NCI-H1436 treated with DMSO at 0.1 percent for 48 hours (cell line): Measurements from ENCODE around the gene SPATC1L.

Experiments used
- DNase-seq: peaks from one replicate; lab custom pipeline; 2025; lab: John Stamatoyannopoulos, UW

The SPATC1L gene

GRCh38 chr21:46161633-46162592, 22.3 kb downstream of the SPATC1L start:
- no peak for DNase-seq

GRCh38 chr21:46160907-46161632, 23.2 kb downstream of the SPATC1L start:
- no peak for DNase-seq

GRCh38 chr21:46160657-46160906, 23.7 kb downstream of the SPATC1L start:
- no peak for DNase-seq

GRCh38 chr21:46159841-46160656, 24.2 kb downstream of the SPATC1L start:
- DNase-seq = no peak

DNA sequence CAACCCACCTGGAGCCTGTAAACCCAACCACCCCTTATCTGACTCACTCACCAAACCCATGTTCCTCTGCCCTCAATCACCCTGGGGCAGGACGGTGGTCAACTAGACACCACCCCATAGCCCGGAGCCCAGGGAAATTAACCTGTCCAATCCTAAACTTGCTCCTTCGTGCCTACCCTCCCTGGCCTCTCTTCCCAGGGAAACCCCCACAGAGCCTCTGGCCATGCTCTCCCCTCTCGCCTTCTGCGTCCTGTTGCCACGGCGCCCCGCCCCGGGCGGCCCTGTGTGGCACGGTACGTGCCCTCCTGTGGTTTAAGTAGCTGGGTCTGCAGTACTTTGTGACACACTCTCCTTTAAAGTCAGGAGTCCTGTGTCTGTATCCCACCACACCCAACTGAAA, 24.9 kb downstream of the SPATC1L start:
- DNase-seq = no peak

GRCh38 chr21:46158666-46159300, 25.5 kb downstream of the SPATC1L start:
- DNase-seq = no peak

- no peak for DNase-seq
Measured at GRCh38 chr21:46157987-46158451, 26.2 kb downstream of the SPATC1L start.

DNA sequence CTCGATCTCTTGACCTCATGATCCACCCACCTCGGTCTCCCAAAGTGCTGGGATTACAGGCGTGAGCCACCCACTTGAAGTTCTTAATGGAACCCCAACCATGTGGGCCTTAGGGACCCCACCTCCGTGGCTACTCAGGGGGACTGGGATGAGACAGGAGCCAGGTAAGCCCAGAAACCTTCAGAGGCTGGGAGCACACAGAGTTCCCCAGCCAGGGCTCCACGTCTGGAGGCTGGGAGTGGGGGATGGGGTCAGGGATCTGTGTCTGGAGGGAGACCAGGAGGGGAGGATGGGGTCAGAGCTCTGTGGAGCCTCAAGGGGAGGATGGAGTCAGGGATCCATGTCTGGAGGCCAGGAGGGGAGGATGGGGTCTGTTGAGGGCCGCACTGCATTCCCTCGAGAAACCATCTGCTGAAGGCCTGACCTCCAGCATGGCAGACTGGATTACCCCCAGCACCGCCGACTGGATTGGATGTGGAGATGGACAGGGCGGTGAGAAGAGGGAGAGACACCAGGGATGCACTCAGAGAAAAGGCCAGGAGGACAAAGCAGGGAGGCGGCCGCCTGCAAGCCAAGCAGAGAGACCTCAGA, 26.8 kb downstream of the SPATC1L start:
- DNase-seq = no peak

- DNase-seq = no peak
Measured at GRCh38 chr21:46156678-46157077, 27.6 kb downstream of the SPATC1L start.

DNA sequence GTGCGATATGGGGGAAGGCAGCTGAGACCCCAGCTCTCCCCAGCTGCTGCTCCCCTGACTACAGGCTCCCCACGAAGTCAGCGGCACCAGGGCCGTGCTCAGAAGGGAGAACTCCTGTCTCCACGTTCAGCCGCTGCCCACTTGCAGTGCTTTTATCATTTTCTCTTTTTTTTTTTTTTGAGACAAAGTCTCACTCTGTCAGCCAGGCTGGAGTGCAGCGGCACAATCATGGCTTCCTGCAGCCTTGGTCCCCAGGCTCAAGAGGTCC, 27.9 kb downstream of the SPATC1L start:
- no peak for DNase-seq

DNA sequence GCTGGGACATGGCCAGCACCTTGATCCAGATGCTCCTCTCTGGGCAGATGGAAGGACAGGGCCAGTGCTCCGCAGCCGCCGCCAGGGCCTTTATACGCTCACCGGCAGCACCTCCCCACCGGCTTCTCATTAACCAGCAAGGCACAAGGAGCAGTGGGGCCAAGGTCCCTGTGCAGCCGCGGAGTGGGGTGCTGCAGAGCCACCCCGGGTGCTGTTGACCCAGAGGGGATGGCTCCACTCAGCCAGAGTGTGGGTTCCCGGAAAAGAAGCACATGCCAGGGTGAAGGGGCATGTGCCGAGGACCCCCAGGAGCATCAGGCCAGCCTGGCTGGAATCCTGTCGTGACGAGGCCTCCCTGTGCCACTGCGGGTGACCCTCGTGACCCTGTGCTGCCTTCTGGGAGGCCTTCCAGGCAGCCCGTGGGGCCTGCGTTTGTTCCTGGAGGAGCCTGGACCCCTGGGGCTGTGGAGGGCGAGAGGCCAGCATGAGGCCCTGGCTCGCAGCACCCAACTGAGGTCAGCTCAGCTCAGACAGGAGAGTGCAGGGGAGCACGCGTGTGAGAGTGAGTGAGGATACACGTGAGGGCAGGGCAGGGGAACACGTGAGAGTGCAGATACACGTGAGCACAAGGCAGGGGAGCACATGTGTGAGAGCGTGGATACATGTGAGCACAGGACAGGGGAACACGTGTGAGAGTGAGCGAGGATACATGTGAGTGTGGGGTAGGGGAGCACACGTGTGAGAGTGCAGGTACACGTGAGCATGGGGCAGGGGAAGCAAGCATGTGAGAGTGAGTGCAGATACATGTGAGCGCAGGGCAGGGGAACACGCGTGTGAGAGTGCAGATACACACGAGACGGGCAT, 28.5 kb downstream of the SPATC1L start, which contains the start of gene FTCD:
Gene FTCD (minus strand): TSS at position 66 of the 864 bp plus-strand sequence. CDS start 56 bp downstream, at position 10.
- DNase-seq = no peak

- DNase-seq = no peak
Measured at GRCh38 chr21:46154955-46155513, 29.2 kb downstream of the SPATC1L start.

GRCh38 chr21:46154155-46154954, 29.9 kb downstream of the SPATC1L start:
- no peak for DNase-seq

DNA sequence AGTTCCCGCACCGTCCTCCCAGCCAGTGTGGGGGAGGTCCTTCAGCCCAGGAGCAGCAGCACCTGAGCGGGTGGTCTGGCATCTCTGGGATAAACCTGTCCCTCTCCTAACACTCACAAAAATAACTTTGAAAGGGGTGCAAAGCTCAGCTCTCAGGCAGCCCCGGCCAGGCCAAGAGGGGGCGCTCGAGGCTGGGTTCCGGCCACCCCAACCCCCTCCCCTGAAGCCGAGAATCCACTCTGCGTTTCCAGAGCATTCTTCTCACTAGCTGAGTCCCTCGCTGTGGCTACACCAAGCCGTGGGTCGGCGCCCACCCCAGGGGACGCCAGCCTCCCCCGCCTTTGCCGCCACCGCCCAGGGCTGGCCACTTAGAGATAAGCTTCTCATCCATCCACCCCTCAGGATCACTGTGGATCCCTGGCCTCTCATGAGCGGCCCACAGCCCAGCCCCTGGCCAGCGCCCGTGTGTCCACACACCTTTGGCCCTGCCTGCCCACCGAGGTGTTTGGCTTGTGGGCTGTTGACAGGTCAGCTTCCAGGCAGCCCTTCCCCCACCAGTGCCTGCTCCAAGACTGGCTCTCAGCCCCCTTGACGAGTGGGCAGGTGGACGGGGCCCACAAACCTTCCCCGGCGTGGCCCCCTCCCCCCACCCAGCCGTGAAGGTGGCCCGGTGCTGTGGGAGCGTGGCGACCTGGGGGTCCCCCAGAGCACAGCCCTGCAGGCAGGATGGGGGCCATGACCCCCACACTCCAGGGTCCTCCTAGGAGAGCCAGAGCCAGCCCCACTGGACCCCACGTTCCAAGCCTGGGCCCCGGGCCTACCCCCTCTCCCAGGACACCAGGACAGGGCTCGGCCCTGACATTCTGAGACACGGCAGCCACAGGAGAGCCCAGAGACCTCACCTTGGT, 30.8 kb downstream of the SPATC1L start:
- DNase-seq = no peak

GRCh38 chr21:46152927-46153246, 31.4 kb downstream of the SPATC1L start:
- no peak for DNase-seq

GRCh38 chr21:46151989-46152926, 32.0 kb downstream of the SPATC1L start:
- no peak for DNase-seq

- no peak for DNase-seq
Measured at GRCh38 chr21:46151261-46151988, 32.8 kb downstream of the SPATC1L start.
